RKO (cell line): ENCODE measurements around the gene SMYD5.
"Not testable (repeated sequence)": the region's sequence is repeated elsewhere in the genome, so short reads cannot be mapped to it uniquely, and the experiment has no call there.

ENCODE experiments used
- DNase-seq: peaks from one replicate; pipeline ENCODE4 v3.0.0-alpha.2; 2016; ENCODE audit warnings: low spot score

SMYD5 gene

DNA sequence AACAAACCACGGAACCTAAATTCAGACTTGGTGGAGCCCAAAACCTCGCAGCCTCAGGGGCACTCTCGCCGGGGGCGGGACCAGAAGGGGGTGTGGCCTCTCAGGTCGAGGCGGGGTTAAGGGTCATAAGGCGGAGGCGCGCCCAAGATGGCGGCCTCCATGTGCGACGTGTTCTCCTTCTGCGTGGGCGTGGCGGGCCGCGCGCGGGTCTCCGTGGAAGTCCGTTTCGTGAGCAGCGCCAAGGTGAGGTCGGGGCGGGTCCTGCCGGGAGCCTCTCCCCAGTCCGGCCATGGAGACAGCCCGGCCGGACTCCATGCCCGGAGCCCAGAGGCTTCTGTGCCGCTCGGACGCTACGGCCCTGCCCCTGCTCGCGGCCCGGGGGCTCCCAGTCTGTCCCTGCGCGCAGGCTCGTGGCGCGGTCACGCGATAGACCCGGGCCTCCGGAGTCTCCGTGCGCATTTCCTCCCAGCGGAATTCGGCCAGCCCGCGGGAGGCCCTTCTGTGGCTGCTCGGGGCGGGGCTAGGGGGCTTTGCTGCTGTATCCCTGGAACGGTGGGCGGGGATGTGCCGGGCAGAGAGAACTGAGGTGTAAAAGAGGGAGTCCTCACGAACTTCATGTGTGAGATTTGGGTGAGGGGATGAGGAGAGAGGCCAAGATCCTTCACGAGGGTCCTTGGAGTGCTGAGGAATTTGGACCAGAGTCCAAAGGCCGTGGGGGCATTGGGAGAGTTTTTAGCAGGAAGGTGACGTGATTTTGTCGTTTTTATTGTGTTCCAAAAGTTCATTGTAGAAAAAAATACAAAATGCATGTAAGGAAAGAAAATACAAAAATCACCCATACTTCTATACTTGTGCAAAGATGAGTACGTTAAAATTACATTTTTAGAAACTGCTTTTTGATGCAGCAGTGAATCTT is at the start of gene SMYD5:
SMYD5 (plus strand) TSS at position 126 of the 916 bp plus-strand sequence; CDS start at position 148, 22 bp downstream.
- DNase-seq = peak; percentile 88

DNA sequence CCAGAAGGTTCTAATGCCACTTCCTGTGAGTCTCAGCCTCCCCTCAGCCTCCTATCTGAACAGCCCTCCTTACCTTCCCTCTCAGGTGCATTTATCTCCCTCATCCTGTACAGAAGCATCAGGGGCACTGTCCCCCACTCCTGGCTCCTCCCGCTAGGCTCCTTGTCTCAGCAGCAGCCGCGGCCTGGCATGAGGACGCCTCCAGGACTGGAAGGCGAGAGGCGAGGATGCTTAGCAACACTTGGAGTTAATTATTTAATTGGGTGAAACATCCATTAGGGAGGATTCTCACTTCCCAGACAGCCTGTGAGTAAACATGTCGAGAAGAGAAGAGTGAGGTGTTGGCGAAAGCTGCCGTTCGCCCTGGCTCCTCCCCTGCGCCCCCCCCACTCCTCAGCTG is 48.1 kb upstream of the SMYD5 start:
- not testable (repeated sequence) for DNase-seq

DNA sequence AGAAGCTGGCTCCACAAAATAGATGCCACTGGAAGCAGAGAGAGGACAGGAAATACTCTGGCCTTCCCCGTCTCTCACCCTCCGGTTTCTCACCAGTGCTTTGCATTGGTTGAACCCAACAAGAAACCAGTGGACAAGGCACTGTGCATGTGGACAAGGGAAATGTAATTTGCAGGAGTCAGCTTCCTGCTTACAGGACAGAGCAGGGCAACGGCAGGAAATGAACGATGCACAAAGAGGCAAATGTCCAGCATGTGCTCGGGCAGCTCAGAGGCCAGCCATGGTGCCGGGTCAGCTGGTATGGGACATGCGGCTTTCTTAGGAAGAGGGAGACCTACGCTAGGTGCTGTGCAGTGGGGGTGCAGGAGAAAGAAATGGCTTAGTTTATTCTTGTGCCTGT is 47.2 kb upstream of the SMYD5 start:
- not testable (repeated sequence) for DNase-seq

- DNase-seq = not testable (repeated sequence)
These were observed 45.7 kb upstream of the SMYD5 start for GRCh38 chr2:73168348-73168747.

DNA sequence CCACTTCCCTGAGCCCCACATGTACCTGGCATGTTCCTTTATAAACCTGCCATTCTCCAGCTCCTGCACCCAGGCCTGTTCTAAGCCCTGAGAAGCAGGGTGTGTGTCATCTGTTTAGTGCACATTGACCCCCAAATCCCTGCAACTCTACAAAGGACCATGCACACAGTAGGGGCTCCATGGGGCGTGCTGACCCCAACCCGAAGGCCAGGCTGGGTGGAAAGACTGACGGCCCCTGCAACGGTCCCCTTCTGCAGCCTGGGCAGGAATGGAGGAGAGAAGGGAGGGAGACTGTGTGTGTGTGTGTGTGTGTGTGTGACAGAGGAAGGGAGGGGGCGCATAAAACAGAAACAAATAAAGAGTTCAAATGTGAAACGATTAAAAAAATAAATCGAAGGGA is 43.7 kb upstream of the SMYD5 start:
- not testable (repeated sequence) for DNase-seq

GRCh38 chr2:73172963-73173362 is 41.1 kb upstream of the SMYD5 start:
- DNase-seq = peak; percentile 13

DNA sequence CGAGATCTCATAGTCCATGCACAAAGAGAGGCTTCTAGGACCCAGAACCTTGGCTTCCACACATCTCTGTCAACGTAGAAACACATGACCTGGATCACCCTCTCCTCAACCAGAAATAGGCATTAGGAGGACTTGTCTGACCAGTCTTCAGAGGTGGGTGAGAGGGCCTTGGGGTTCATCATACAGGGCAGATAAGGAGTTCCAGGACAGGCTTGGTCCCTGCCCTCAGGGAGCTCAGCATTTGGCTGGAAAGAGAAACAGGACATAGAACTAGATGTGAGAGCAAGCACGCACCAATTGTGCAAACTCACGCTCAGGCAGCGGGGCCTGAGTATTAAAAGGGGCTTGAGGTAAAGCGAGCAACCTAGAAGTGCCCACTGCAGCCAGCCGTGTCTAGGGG is 40.3 kb upstream of the SMYD5 start:
- DNase-seq = no peak

DNA sequence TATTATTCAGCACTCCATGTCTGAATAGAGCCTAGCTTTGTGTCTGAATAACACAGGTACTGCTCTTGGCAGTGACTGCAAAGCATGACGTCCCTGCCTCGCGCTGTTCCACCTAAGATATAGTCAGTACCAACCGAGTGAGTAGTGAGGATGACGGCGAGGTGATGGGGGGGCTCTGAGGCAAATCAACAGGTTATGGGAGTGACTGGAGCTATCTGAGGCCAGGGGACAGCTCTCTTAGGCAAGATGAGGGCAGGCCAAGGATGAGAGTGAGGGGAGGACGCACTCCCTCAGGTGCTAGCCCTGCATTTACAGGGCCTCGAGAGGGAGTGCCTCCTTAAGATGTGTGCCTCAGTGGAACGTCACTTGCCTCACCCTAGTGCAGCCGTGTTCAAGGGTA is 39.8 kb upstream of the SMYD5 start:
- DNase-seq = no peak

DNA sequence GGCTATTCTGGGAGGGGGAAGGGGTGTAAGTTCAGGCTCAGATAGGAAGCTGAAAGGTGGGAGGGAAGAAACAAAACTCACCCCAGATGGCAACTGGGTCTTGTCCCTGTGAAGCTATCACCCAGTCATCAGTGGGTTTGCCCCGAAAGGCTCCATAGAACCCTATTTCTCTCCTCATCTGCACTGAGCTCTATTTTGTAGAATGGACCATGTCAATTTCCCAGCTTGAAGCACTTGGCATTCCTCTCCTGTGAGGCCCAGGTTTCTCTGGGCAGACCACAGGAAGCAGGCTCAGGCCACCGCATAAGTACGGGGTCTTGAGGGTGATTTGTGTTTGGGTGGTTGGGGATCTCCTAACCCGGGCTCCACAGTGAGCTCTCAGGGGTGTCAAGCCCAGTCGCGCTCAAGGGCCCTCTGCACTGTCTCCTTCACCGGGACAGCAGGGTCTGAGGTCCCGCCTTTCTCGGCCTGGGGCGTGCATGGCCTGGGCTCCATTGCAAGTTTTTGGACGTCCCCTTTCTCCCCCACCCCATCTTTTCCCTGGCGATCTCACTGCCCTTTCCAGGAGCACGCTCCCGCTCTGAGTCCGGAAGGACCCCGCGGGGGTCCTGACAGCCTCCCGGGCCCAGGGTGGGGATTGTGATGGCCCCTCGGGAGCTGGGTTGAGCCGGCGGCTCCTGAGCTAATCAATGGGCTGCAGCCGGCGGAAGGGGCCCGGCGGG is 38.9 kb upstream of the SMYD5 start:
- DNase-seq = no peak

GRCh38 chr2:73175663-73176204 is 38.3 kb upstream of the SMYD5 start:
- DNase-seq = no peak

- DNase-seq = no peak
These were observed 37.7 kb upstream of the SMYD5 start for GRCh38 chr2:73176205-73176880.

GRCh38 chr2:73176881-73177644 is 37.0 kb upstream of the SMYD5 start:
- DNase-seq = peak; percentile 88

GRCh38 chr2:73177645-73178255 is 36.3 kb upstream of the SMYD5 start:
- no peak for DNase-seq

GRCh38 chr2:73185965-73186364 is 28.1 kb upstream of the SMYD5 start:
- DNase-seq = no peak

DNA sequence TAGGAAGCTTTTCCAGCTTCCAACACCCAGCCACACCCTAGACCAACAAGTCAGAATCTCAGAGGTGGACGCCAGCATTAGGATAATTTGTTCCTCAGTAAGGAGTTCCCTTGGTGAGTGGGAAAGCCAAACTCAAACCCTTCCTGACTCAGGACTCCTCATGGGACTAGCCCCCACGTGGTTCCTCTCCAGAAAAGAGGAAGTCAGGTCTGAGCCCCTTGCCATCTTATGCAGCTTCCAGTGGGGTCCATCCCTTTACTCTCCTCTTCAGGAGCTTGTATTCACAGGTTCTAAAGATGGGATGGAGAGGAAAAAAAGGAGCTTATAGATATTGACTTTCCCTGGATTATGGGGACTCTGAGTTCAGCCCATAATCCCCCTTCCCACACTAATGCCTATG is 26.5 kb upstream of the SMYD5 start:
- DNase-seq = no peak

- DNase-seq = no peak
These were observed 16.5 kb upstream of the SMYD5 start for GRCh38 chr2:73197579-73197978.

DNA sequence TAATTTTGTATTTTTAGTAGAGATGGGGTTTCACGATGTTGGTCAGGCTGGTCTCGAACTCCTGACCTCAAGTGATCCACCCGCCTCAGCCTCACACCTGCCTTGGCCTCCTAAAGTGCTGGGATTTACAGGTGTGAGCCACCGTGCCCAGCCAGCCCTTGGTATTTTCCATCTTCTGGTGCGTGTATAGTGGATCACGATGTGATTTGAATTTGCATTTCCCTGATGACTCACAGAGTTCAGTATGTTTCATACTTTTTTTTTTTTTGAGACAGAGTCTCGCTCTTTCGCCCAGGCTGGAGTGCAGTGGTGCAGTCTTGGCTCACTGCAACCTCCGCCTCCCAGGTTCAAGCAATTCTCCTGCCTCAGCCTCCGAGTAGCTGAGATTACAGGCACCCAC is 13.8 kb upstream of the SMYD5 start:
- DNase-seq = peak; percentile 23

- DNase-seq = no peak
These were observed 11.6 kb upstream of the SMYD5 start, which contains the start of gene NOTO for GRCh38 chr2:73202156-73203054. TSS of gene NOTO (plus strand) at chr2:73202574. CDS start at chr2:73202667, 93 bp downstream.

- DNase-seq = no peak
These were observed 10.9 kb upstream of the SMYD5 start for GRCh38 chr2:73203055-73203681.
